ENCODE measurements around the gene ZNF629.
"Not testable (repeated sequence)": the region's sequence is repeated elsewhere in the genome, so short reads cannot be mapped to it uniquely, and the experiment has no call there.

The ZNF629 gene

GRCh38 chr16:30786936-30787612, at the start of gene ZNF629:
Gene ZNF629, minus strand, starts transcription at chr16:30787205. Its CDS starts 2,723 bp downstream, at chr16:30784482.
- no peak for DNase-seq

GRCh38 chr16:30834130-30834740, 47.2 kb upstream of the ZNF629 start:
- DNase-seq, result no peak

DNA sequence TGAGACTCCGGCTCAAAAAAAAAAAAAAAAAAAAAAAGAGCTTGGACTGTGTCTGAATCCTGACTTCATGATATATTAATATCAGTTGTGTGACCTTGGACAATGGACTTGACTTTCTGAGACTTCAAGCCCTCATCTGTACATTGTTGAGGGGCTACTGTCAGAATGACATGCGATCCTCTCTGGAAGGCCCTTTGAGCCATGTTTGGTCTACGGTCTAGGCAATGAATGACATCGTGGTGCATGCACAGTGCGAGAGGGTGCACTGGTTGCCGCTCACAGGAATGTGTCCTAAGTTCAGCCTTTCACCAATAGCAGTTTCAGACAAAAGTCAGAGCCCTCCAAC, 43.0 kb upstream of the ZNF629 start:
- DNase-seq, result no peak

GRCh38 chr16:30829130-30830071, 42.4 kb upstream of the ZNF629 start:
- no peak for DNase-seq

- DNase-seq, result no peak
These were observed 34.9 kb upstream of the ZNF629 start for GRCh38 chr16:30821891-30822290.

- DNase-seq, result not testable (repeated sequence)
These were observed 34.4 kb upstream of the ZNF629 start for GRCh38 chr16:30821441-30821840.

- no peak for DNase-seq
These were observed 34.0 kb upstream of the ZNF629 start for GRCh38 chr16:30820952-30821421.

- no peak for DNase-seq
These were observed 29.8 kb upstream of the ZNF629 start for GRCh38 chr16:30816769-30817168.

- no peak for DNase-seq
These were observed 26.8 kb upstream of the ZNF629 start for GRCh38 chr16:30813821-30814189.

- not testable (repeated sequence) for DNase-seq
These were observed 22.7 kb upstream of the ZNF629 start for GRCh38 chr16:30809675-30810074.

DNA sequence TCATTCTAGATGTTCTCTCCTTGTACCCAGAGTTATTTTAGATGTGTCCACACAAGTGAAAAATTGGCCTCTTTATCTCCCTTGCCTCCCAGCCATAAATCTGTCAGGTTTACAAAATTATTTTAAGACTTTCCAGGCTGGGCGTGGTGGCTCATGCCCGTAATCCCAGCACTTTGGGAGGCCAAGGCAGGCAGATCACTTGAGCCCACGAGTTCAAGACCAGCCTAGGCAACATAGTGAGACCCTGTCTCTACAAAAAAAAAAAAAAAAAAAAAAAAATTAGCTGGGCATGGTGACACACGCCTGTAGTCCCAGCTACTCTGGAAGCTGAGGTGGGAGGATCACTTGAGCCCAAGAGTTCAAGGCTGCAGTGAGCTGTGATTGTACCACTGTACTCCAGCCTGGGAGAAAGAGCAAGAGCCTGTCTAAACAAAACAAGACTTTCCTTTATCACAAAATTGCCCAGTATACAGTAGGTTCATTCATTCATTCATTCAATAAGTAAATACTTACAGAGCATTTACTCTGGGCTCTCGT, 22.0 kb upstream of the ZNF629 start:
- not testable (repeated sequence) for DNase-seq

DNA sequence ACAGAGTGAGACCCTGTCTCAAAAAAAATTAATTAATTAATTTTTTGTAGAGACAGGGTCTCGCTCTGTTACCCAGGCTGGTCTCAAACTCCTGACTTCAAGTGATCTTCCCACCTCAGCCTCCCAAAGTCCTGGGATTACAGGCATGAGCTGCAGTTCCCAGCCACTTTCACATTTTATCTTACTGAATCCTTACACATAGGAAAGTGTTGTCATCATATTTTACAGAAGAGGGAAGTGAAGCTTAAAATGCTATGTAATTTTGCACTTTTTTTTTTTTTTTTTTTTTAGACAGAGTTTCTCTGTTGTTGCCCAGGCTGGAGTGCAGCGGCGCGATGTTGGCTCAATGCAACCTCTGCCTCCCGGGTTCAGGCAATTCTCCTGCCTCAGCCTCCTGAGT, 21.1 kb upstream of the ZNF629 start:
- no peak for DNase-seq

DNA sequence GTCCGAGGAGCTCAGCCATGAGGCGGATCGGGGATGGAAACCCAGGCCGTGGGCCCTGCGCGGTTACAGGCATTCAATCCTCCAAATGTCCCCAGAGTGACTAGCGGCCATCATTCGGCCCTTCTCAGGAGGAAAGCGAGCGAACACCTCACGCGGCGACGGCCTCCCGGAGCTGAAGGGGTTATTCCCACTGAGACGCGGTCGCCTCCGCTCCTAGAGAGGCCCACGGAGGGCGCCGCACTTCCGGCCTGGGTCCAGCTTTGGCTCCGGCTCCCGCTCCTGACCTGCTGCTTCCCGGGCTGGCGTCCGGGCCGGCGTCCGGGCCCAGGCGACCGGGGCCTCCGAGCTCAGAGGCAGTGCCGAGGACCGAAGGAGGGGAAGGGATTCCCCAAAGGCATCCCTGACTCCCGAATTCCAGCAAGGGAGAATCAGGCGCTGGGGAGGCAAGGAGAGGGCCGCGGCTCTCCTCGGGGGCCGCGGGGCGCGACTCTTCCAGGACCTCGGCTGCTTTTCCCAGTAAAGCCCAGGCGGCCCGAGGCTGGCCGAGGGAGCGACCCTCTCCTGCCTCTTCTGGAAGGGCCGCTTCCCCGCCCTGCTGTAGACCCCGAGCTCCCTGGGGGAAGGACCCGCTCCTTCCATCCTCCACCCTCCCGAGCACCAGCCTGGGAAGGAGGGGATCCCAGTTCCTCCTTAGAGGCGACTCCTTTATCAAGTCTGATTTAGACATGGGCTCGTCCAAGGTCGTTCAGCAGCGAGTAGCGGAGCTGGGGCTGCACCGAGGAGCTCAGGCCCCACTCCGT, 18.6 kb upstream of the ZNF629 start:
- no peak for DNase-seq

DNA sequence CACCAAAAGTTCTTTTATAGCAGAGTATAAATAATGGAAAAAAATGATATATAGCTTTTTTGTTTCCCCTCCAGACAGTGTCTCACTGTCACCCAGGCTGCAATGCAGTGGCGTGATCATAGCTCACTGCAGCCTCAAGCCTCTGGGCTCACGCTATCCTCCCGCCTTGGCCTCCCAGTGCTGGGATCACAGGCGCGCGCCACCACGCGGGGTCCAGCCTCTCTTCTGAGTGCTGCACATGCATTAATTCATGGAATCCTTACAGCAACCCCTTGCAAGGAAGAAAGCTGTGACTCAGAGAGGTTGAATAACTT, 18.0 kb upstream of the ZNF629 start:
- no peak for DNase-seq

GRCh38 chr16:30802936-30803335, 15.9 kb upstream of the ZNF629 start:
- no peak for DNase-seq

DNA sequence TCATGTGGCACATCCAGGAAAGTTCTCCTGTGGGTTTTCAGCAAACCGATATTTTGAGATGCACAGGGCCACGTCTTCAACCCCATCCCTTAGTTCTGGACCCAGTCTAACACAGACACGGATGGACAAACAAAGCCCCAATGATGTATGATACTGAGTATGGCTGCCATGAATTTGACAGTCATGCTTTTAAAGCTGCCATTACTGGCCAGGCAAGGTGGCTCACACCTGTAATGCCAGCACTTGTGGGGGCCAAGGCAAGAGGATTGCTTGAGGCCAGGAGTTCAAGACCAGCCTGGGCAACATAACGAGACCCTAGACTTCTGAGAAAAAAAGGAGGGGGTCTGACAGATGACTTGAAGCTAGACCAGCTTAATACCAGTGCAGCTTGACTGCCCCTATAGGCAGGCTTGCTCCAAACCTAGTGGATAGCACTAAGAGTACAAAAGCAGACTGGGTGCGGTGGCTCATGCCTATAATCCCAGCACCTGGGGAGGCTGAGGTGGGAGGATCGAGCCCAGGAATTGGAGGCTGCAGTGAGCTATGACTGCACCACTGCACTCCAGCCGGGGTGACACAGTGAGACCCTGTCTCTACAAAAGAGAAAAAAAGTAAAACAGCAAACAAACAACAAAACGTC, 10.8 kb upstream of the ZNF629 start:
- no peak for DNase-seq

GRCh38 chr16:30794634-30795033, 7.6 kb upstream of the ZNF629 start:
- DNase-seq, result no peak

GRCh38 chr16:30793508-30794069, 6.6 kb upstream of the ZNF629 start:
- no peak for DNase-seq

GRCh38 chr16:30787613-30788378, 791 bp upstream of the ZNF629 start:
- no peak for DNase-seq

GRCh38 chr16:30786115-30786935, 680 bp downstream of the ZNF629 start:
- DNase-seq, result no peak
